Esophagus squamous epithelium (tissue), 4 donors: ENCODE results near the gene EOGT. TPM values are rescaled to one million over a fixed set of nuclear protein-coding genes. Genes with fewer than 3 reads are reported as not detected.

ENCODE experiments used
- small RNA-seq, 4 donors: library from RNA; depleted of rRNA; stranded (forward); fragments of <200 nt; gene quantifications; one replicate each; pipeline ENCODE3, GENCODE V24; 2016
- total RNA-seq, 4 donors: library from RNA; depleted of rRNA; stranded (reverse); fragments of >200 nt; gene quantifications; one replicate each; pipeline ENCODE4 v1.1.0, GENCODE V29; 2016

Gene EOGT
- total RNA-seq, 4 donors from 2014 or later, result 8.3 to 47.3 (median 20.4) TPM

Small RNAs within 50 kb of the gene (small RNA-seq; reads per million reads assigned to genes)
- 0 to 0.89 (median 0.04) reads per million in 4 donors for gene MIR3136

Other genes starting within 250 kb of the EOGT start
- gene TAFA4, start 81.1 kb downstream of the EOGT start, total RNA-seq, result under 1 TPM in 2 of 4 donors, not detected in 2; 0.19 to 0.59 TPM
- 10 to 100 TPM; 13.3 to 30.1 (median 19.4) TPM for gene TMF1, start 38.6 kb upstream of the EOGT start, total RNA-seq
- 10 to 100 TPM; 33.3 to 63.3 (median 52.7) TPM for gene UBA3, start 66.7 kb upstream of the EOGT start, total RNA-seq
- gene ARL6IP5, start 71.3 kb upstream of the EOGT start, total RNA-seq, result 100 to 1,000 TPM in 1 of 4 donors, 10 to 100 TPM in 3; 35.9 to 101 (median 63.0) TPM
- gene LMOD3, start 108.9 kb upstream of the EOGT start, total RNA-seq, result under 1 TPM in 1 of 4 donors, not detected in 3; under 0.01 TPM